Esophagus (tissue), 2 donors: ENCODE measurements around the gene ABL2. TPM values are rescaled to one million over a fixed set of nuclear protein-coding genes. Genes with fewer than 3 reads are reported as not detected.

ENCODE experiments used
- H3K27ac ChIP-seq, 2 donors: one replicate each; pipeline ENCODE4 v1.5.1; 2013; ENCODE audit warnings: low read depth in 2 of 2, mild to moderate bottlenecking in 2 of 2, inconsistent platforms in 1 of 2, low read length in 1 of 2, moderate library complexity in 1 of 2
- H3K27me3 ChIP-seq, 2 donors: one replicate each; pipeline ENCODE4 v1.6.1; 2013; ENCODE audit warnings: low read length in 2 of 2, control low read depth in 1 of 2, mild to moderate bottlenecking in 1 of 2; ENCODE audit not compliant: insufficient read depth in 2 of 2, control insufficient read depth in 1 of 2
- H3K36me3 ChIP-seq, 2 donors: one replicate each; pipeline ENCODE4 v1.6.1; 2013; ENCODE audit warnings: low read length in 1 of 2; ENCODE audit not compliant: control insufficient read depth in 2 of 2, insufficient read depth in 2 of 2
- H3K4me1 ChIP-seq, 2 donors: one replicate each; pipeline ENCODE4 v1.6.1; 2013; ENCODE audit warnings: low read length in 1 of 2; ENCODE audit not compliant: control insufficient read depth in 2 of 2, insufficient read depth in 2 of 2
- H3K4me3 ChIP-seq, 2 donors: one replicate each; pipeline ENCODE4 v1.5.1; 2013; ENCODE audit warnings: low read length in 2 of 2, mild to moderate bottlenecking in 2 of 2, low read depth in 1 of 2, moderate library complexity in 1 of 2
- H3K9me3 ChIP-seq, 2 donors: one replicate each; pipeline ENCODE4 v1.6.1; 2013; ENCODE audit warnings: mild to moderate bottlenecking in 2 of 2, low read depth in 1 of 2, low read length in 1 of 2, moderate library complexity in 1 of 2; ENCODE audit not compliant: control insufficient read depth in 2 of 2, insufficient read depth in 1 of 2
- WGBS, 2 donors: extraction: QIAGEN DNeasy Blood & Tissue Kit; methylation state at CpG; one replicate each; pipeline ENCODE4 v1.1.7; 2013; 5-methylcytosine and 5-hydroxymethylcytosine counted together
- polyA plus RNA-seq, 2 donors: library from polyadenylated mRNA; stranded (reverse); fragments of 200-250 nt; gene quantifications; one replicate each; pipeline ENCODE4 v1.2.3, GENCODE V29; 2013
- donor health status: healthy with polysubstance abuse.
- donor health status: Bipolar disorder and iron deficiency.

The ABL2 gene
- polyA plus RNA-seq, 2 donors, result 1.1 to 1.6 TPM

DNA sequence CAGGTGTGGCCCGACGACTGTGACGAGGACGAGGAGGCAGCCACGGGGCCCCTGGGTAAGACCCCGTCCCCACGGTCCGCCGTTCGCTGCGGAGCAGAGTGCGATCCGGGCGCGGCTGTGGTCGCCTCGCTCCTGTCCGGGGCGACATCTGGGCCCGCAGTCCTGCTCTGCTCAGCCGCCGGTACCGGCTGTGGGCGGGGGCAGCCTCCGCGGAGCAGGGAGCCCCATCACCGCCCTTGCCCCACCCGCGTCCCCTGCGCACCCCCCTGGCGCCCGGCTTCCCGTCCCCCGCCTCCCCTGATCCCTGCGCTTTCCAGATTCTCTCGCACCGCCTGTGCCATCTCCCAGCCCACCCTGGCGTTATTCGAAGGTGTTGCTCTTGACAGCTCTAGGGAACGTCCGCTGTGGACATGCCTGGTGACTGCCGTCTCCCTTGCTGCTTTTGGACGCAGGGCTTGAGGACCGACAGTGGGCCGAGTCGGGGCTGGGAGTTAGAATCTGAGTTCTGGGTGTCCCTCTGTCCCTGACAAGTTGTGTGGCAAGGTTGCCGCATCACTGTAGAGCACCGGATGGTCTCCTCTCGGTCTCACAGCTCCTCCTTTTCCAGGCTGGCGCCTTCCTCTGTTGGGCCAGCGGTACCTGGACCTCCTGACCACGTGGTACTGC lies 147.0 kb downstream of the ABL2 start:
- Histone ChIP-seq H3K9me3 (no peaks in the 10 kb centered on the region), H3K27me3 (no peaks in the 10 kb centered on the region), H3K27ac (peak overlapping the region; percentile 84 to 93), H3K36me3 (peaks cover 3 to 10% of the 10 kb centered on the region in 2 donors), H3K4me1 (peaks cover 0 to 3% of the 10 kb centered on the region in 2 donors), H3K4me3 (peak overlapping the region; percentile 68 to 96)
- 0 to 1% methylated on average over 32 to 52 of the region's 52 CpGs for WGBS, 2 donors

DNA sequence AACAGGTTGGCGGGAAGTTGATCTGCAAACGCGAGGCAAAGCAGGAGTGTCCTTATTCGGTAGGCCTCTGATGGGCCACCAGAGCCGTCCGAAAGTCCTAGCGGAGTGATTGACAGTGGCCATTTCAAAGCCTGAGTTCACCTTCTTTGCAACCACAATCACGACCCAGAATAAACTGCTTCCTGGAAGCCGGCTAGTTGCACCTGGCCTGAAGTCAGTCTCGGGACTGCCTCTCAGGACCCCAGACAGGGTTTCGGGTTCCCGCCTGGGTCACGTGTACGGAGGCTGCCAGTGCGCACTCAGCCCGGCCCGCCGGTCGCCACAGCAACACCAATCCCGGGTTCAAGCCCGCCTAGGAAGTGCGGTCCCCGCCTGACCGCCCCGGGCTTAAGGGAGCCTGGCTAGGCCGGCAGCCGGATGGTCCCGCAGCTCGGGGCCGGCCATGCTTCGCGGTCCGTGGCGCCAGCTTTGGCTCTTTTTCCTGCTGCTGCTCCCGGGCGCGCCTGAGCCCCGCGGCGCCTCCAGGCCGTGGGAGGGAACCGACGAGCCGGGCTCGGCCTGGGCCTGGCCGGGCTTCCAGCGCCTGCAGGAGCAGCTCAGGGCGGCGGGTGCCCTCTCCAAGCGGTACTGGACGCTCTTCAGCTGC lies 147.7 kb downstream of the ABL2 start, which contains the start of gene TOR3A:
Gene TOR3A (plus strand): TSS at position 384 of the 646 bp plus-strand sequence. CDS start 59 bp downstream, at position 443.
- WGBS, 2 donors, result 0% methylated on average over 46 to 51 of the region's 51 CpGs
- Histone ChIP-seq H3K27me3 (no peaks in the 10 kb centered on the region), H3K36me3 (peaks cover 0 to 10% of the 10 kb centered on the region in 2 donors), H3K9me3 (no peaks in the 10 kb centered on the region), H3K27ac (peak within 1 kb of the TSS; percentile 84 to 93), H3K4me1 (peaks cover 0 to 3% of the 10 kb centered on the region in 2 donors), H3K4me3 (peak within 1 kb of the TSS; percentile 68 to 96)

DNA sequence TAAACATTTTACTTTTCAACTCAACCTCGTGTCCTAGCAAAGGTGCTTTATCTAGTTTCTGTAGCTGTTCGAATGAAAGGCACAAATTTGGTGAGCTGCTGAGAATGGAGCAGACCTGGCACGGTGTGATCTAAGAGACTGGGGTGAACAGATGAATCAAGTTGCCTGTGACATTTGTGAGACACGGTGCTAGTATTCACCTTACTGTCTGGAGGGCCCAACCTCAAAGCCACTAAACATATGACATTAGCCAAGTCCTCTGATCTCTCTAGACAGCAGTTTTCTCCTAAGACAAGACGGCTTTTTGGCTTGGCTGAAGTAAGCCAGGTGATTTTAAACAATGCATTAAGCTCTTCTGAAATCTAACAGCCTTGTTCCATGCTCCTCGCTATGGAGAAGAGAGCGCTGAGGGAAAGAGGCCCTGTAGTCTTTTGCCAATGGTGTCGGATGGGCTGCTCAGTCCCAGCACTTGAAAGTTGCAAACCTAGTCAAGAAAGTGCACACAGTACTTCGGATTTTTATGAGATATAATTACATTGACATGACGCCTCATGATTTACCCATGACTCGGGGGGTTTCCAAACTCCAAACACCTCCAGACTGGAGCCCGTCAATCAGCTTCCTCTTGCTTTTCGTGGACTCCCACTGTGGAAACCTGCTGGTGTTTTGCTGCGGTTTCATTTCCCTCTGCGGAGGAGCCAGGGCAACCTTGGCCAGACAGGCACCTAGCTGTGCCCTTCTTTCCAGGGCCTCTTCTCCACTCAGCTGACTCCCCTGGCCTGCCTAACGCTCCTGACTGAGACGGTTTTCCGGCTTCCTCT lies 148.4 kb downstream of the ABL2 start:
- Histone ChIP-seq H3K27ac (peak overlapping the region; percentile 84 to 93), H3K4me3 (peak overlapping the region; percentile 68 to 96), H3K27me3 (no peaks in the 10 kb centered on the region), H3K4me1 (peaks cover 0 to 3% of the 10 kb centered on the region in 2 donors), H3K9me3 (no peaks in the 10 kb centered on the region), H3K36me3 (peaks cover 0 to 10% of the 10 kb centered on the region in 2 donors)
- 29% methylated on average over 18 of the region's 18 CpGs for WGBS, 2 donors

- no peaks in the 10 kb centered on the region for H3K27me3 ChIP-seq
- H3K27ac ChIP-seq, result no peak overlapping the region
- H3K36me3 ChIP-seq, result no peaks in the 10 kb centered on the region
- peaks cover 0 to 3% of the 10 kb centered on the region in 2 donors for H3K4me1 ChIP-seq
- H3K4me3 ChIP-seq, result no peak overlapping the region
- H3K9me3 ChIP-seq, result no peaks in the 10 kb centered on the region
- WGBS, 2 donors, result 49 to 54% methylated on average over 15 to 18 of the region's 18 CpGs
Observed at GRCh38 chr1:179079113-179079761, 150.2 kb downstream of the ABL2 start.

DNA sequence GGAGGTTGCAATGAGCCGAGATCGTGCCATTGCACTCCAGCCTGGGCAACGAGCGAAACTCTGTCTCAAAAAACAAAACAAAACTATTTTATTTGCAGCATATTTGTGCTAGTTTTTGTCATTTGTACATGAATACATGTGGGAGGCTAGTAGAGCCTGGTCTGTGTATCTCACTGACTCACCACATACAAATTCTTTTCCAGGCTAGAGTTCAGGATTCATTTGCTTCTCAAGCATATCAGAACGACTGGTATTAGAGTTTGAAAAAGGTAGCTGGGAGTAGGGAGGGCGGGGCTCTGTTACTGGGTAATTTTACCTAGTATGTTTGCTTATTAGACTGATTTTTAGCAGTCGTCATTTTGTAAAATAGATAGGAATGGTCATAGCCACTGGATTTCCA lies 152.1 kb downstream of the ABL2 start:
- Histone ChIP-seq H3K4me3 (no peak overlapping the region), H3K9me3 (no peaks in the 10 kb centered on the region), H3K4me1 (peaks cover 0 to 3% of the 10 kb centered on the region in 2 donors), H3K27ac (no peak overlapping the region), H3K36me3 (peaks cover under 1 to 3% of the 10 kb centered on the region in 2 donors), H3K27me3 (no peaks in the 10 kb centered on the region)
- WGBS, 2 donors, result 80 to 83% methylated on average over 7 of the region's 7 CpGs

- Histone ChIP-seq H3K36me3 (peaks cover 0 to 11% of the 10 kb centered on the region in 2 donors), H3K27ac (no peak overlapping the region), H3K4me3 (no peak overlapping the region), H3K4me1 (no peaks in the 10 kb centered on the region), H3K27me3 (no peaks in the 10 kb centered on the region), H3K9me3 (no peaks in the 10 kb centered on the region)
- 94 to 97% methylated on average over 4 of the region's 4 CpGs for WGBS, 2 donors
Observed at GRCh38 chr1:179066471-179066870, 163.0 kb downstream of the ABL2 start.

- Histone ChIP-seq H3K4me3 (no peak overlapping the region), H3K27me3 (no peaks in the 10 kb centered on the region), H3K36me3 (peaks cover 0 to 7% of the 10 kb centered on the region in 2 donors), H3K4me1 (no peaks in the 10 kb centered on the region), H3K9me3 (no peaks in the 10 kb centered on the region), H3K27ac (no peak overlapping the region)
- WGBS, 2 donors, result 94 to 98% methylated on average over 8 of the region's 8 CpGs
Observed at GRCh38 chr1:179061360-179062282, 167.9 kb downstream of the ABL2 start.

- WGBS, 2 donors, result 92 to 97% methylated on average over 3 of the region's 3 CpGs
- Histone ChIP-seq H3K27me3 (no peaks in the 10 kb centered on the region), H3K9me3 (no peaks in the 10 kb centered on the region), H3K4me1 (no peaks in the 10 kb centered on the region), H3K4me3 (no peak overlapping the region), H3K27ac (no peak overlapping the region), H3K36me3 (peaks cover 0 to under 1% of the 10 kb centered on the region in 2 donors)
Observed at GRCh38 chr1:179058487-179059483, 170.7 kb downstream of the ABL2 start.
